ENCODE data around the gene SLC25A34.

Gene SLC25A34

GRCh38 chr1:15719381-15720120, 16.5 kb upstream of the SLC25A34 start (continued):
- no peak for TF ChIP-seq PRDM2 (tag by site-specific recombination; IDR thresholded peaks at IDR 0.05; ENCODE audit: borderline replicate concordance)

GRCh38 chr1:15720861-15721260, 15.2 kb upstream of the SLC25A34 start:
- peaks cover 8 to 89% of the 10 kb centered on the region in 2 experiments; a peak in 2 of 3 replicates for H3K36me3 ChIP-seq (ENCODE audit: control insufficient read depth in 2 of 2, insufficient read depth in 1 of 2, low read length in 2 of 2)
- no peak overlapping the region for H3K27ac ChIP-seq (ENCODE audit: extremely low read depth, low read depth, low read length)
- no peak for TF ChIP-seq BCL11B (tag by site-specific recombination; IDR thresholded peaks at IDR 0.05; ENCODE audit: low read depth)
- TF ChIP-seq ZNF19 (tag by site-specific recombination; IDR thresholded peaks at IDR 0.05; ENCODE audit: low read depth) = no peak
- no peak for TF ChIP-seq ZFP3 (tag by site-specific recombination; IDR thresholded peaks at IDR 0.05; ENCODE audit: low read depth)
- TF ChIP-seq ZNF138 (tag by site-specific recombination; IDR thresholded peaks at IDR 0.05; ENCODE audit: borderline replicate concordance) = no peak
- no peak for TF ChIP-seq ZBTB48 (tag by site-specific recombination; IDR thresholded peaks at IDR 0.05)
- TF ChIP-seq ZNF274 (IDR thresholded peaks at IDR 0.05; ENCODE audit: low read length) = no peak
- no peak for TF ChIP-seq ZNF274 (tag by site-specific recombination; IDR thresholded peaks at IDR 0.05; ENCODE audit: borderline replicate concordance)
- TF ChIP-seq ZNF350 (tag by site-specific recombination; IDR thresholded peaks at IDR 0.05) = no peak
- no peak for TF ChIP-seq ZNF521 (tag by site-specific recombination; IDR thresholded peaks at IDR 0.05)
- no peak for TF ChIP-seq OVOL3 (tag by site-specific recombination; IDR thresholded peaks at IDR 0.05)
- TF ChIP-seq ZNF513 (tag by site-specific recombination; IDR thresholded peaks at IDR 0.05) = no peak
- TF ChIP-seq ZNF548 (tag by site-specific recombination; IDR thresholded peaks at IDR 0.05) = no peak
- POLR2A ChIA-PET = no interaction called here
- H3K4me3 ChIP-seq (ENCODE audit: low read depth, low read length) = no peak overlapping the region
- H3K9me3 ChIP-seq (ENCODE audit: control insufficient read depth, insufficient read depth, low read depth, low read length) = no peaks in the 10 kb centered on the region
- H3K4me1 ChIP-seq (ENCODE audit: control insufficient read depth, insufficient read depth, low read length) = no peaks in the 10 kb centered on the region
- CTCF ChIA-PET = no interaction called here

GRCh38 chr1:15722411-15722810, 13.6 kb upstream of the SLC25A34 start:
- no peak overlapping the region for H3K27ac ChIP-seq (ENCODE audit: extremely low read depth, low read depth, low read length)
- CTCF ChIA-PET = interaction anchor here (1.7 kb wide), 1 partner anchor 18 kb away, joined by 3 read pairs; no protein-coding TSS in a partner anchor
- TF ChIP-seq ZBTB44 (tag by site-specific recombination; IDR thresholded peaks at IDR 0.05) = no peak
- TF ChIP-seq PRDM2 (tag by site-specific recombination; IDR thresholded peaks at IDR 0.05; ENCODE audit: borderline replicate concordance) = no peak
- TF ChIP-seq ZNF324 (tag by site-specific recombination; IDR thresholded peaks at IDR 0.05) = no peak

More at GRCh38 chr1:15722411-15722810, 13.6 kb upstream of the SLC25A34 start:
- Histone ChIP-seq H3K4me1 (ENCODE audit: control insufficient read depth, insufficient read depth, low read length) (no peaks in the 10 kb centered on the region), H3K9me3 (ENCODE audit: control insufficient read depth, insufficient read depth, low read depth, low read length) (no peaks in the 10 kb centered on the region), H3K36me3 (ENCODE audit: control insufficient read depth in 2 of 2, insufficient read depth in 1 of 2, low read length in 2 of 2) (peaks cover 4 to 90% of the 10 kb centered on the region in 2 experiments; a peak in 1 of 3 replicates), H3K4me3 (ENCODE audit: low read depth, low read length) (no peak overlapping the region)
- POLR2A ChIA-PET = no interaction called here

Measured in HEK293 (cell line).